ENCODE results near the gene TEX48. TPM values are rescaled to one million over a fixed set of nuclear protein-coding genes. Genes with fewer than 3 reads are reported as not detected.

TEX48 gene
- total and polyA plus RNA-seq, 2 experiments from 2014 or later, result not detected

GRCh38 chr9:114689813-114690212, 7.8 kb upstream of the TEX48 start:
- DNase-seq (ENCODE audit: low read depth in 1 of 2, low spot score in 1 of 2), result no peak
- no peak overlapping the region for H3K27ac ChIP-seq
- no peaks in the 10 kb centered on the region for H3K4me1 ChIP-seq (ENCODE audit: low read depth)
- peaks cover 36% of the 10 kb centered on the region for H3K27me3 ChIP-seq
- no peak for TF ChIP-seq CTCF (IDR thresholded peaks at IDR 0.05; ENCODE audit: low read depth, low read length)
- no peak overlapping the region for H3K4me3 ChIP-seq
- H3K9me3 ChIP-seq (ENCODE audit: low read depth), result no peaks in the 10 kb centered on the region
- no peaks in the 10 kb centered on the region for H3K36me3 ChIP-seq

- Histone ChIP-seq H3K9me3 (ENCODE audit: low read depth) (no peaks in the 10 kb centered on the region), H3K4me1 (ENCODE audit: low read depth) (no peaks in the 10 kb centered on the region), H3K27me3 (peaks cover 36% of the 10 kb centered on the region), H3K36me3 (no peaks in the 10 kb centered on the region), H3K27ac (no peak overlapping the region), H3K4me3 (no peak overlapping the region)
- no peak for TF ChIP-seq CTCF (IDR thresholded peaks at IDR 0.05; ENCODE audit: low read depth, low read length)
- DNase-seq (ENCODE audit: low read depth in 1 of 2, low spot score in 1 of 2), result no peak
Observed at GRCh38 chr9:114688909-114689610, 7.1 kb upstream of the TEX48 start.

- TF ChIP-seq CTCF (IDR thresholded peaks at IDR 0.05; ENCODE audit: low read depth, low read length), result no peak
- Histone ChIP-seq H3K27me3 (peaks cover 30% of the 10 kb centered on the region), H3K27ac (no peak overlapping the region), H3K9me3 (ENCODE audit: low read depth) (no peaks in the 10 kb centered on the region), H3K36me3 (no peaks in the 10 kb centered on the region), H3K4me3 (no peak overlapping the region), H3K4me1 (ENCODE audit: low read depth) (no peaks in the 10 kb centered on the region)
- no peak for DNase-seq (ENCODE audit: low read depth in 1 of 2, low spot score in 1 of 2)
Observed at GRCh38 chr9:114688379-114688778, 6.4 kb upstream of the TEX48 start.

GRCh38 chr9:114687034-114687433, 5.0 kb upstream of the TEX48 start:
- Histone ChIP-seq H3K27me3 (peaks cover 18% of the 10 kb centered on the region), H3K4me3 (no peak overlapping the region), H3K9me3 (ENCODE audit: low read depth) (no peaks in the 10 kb centered on the region), H3K36me3 (no peaks in the 10 kb centered on the region), H3K4me1 (ENCODE audit: low read depth) (no peaks in the 10 kb centered on the region), H3K27ac (no peak overlapping the region)
- DNase-seq (ENCODE audit: low read depth in 1 of 2, low spot score in 1 of 2), result no peak
- TF ChIP-seq CTCF (IDR thresholded peaks at IDR 0.05; ENCODE audit: low read depth, low read length), result no peak

- no peaks in the 10 kb centered on the region for H3K9me3 ChIP-seq (ENCODE audit: low read depth)
- DNase-seq (ENCODE audit: low read depth in 1 of 2, low spot score in 1 of 2), result no peak
Observed at GRCh38 chr9:114685951-114686350, 4.0 kb upstream of the TEX48 start.

More at GRCh38 chr9:114685951-114686350, 4.0 kb upstream of the TEX48 start:
- H3K4me3 ChIP-seq, result no peak overlapping the region
- H3K27ac ChIP-seq, result no peak overlapping the region
- H3K4me1 ChIP-seq (ENCODE audit: low read depth), result no peaks in the 10 kb centered on the region
- no peak for TF ChIP-seq CTCF (IDR thresholded peaks at IDR 0.05; ENCODE audit: low read depth, low read length)
- peaks cover 9% of the 10 kb centered on the region for H3K27me3 ChIP-seq
- no peaks in the 10 kb centered on the region for H3K36me3 ChIP-seq

Measured in cardiac muscle cell (in vitro differentiated cells and primary cell).